Suprapubic skin (tissue), 4 donors: ENCODE measurements around the gene MATR3.

ENCODE experiments used
- CTCF ChIP-seq, 2 donors: fragments of 200-600 bp in 1 of 2; fragments of 450-650 bp in 1 of 2; sonication (generic) in 1 of 2; IDR thresholded peaks; one replicate each; pipeline ENCODE4 v1.5.1; 2016 to 2019; ENCODE audit warnings: antibody characterized with exemption in 2 of 2, mild to moderate bottlenecking in 1 of 2, moderate library complexity in 1 of 2
- EP300 ChIP-seq: sonication (generic); formaldehyde crosslinking; IDR thresholded peaks from one replicate; pipeline ENCODE4 v1.6.1; 2017; ENCODE audit warnings: antibody characterized with exemption
- POLR2A ChIP-seq, 2 donors: fragments of 450-650 bp; IDR thresholded peaks; one replicate each; pipeline ENCODE4 v1.6.1; 2017; ENCODE audit warnings: antibody characterized with exemption in 2 of 2, mild to moderate bottlenecking in 2 of 2, moderate library complexity in 2 of 2
- POLR2AphosphoS5 ChIP-seq, 3 donors: sonication (generic); formaldehyde crosslinking; IDR thresholded peaks; one replicate each; pipeline ENCODE4 v1.6.1; 2017; ENCODE audit warnings: antibody characterized with exemption in 3 of 3

DNA sequence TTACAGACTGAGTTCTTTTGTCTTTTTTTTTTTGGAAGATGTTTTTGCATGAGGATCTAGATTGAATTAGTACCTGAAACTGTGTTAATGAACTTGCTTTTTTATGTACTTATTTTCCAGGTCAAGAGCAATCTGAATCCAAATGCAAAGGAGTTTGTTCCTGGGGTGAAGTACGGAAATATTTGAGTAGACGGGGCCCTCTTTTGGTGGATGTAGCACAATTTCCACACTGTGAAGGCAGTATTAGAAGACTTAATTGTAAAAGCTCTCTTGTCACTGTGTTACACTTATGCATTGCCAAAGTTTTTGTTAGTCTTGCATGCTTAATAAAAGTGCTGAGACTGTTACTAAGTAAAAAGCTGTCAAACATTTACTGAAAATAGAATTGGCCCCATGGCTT is 75.1 kb downstream of the MATR3 start:
- TF ChIP-seq CTCF (IDR thresholded peaks at IDR 0.05), result no peak
- no peak for TF ChIP-seq POLR2A (IDR thresholded peaks at IDR 0.05)
- no peak for TF ChIP-seq POLR2AphosphoS5 (IDR thresholded peaks at IDR 0.05)
- TF ChIP-seq EP300, result no peak
